H1 (cell line): Measurements from ENCODE around the gene APOBEC3F. TPM values are rescaled to one million over a fixed set of nuclear protein-coding genes. Genes with fewer than 3 reads are reported as not detected.

Source experiments
- ASH2L ChIP-seq: fragments of 200-600, 300-600 bp; sonication (generic); IDR thresholded peaks from one replicate; pipeline ENCODE4 v1.7.1; 2017; ENCODE audit warnings: low read length
- BACH1 ChIP-seq: IDR thresholded peaks from 2 replicates; pipeline ENCODE4 v1.6.1; 2012; ENCODE audit warnings: low read length, improper control_type of control experiment
- CBX5 ChIP-seq: fragments of 300-800, 300-1000 bp; sonication (generic); IDR thresholded peaks from 2 replicates; pipeline ENCODE4 v1.7.1; 2016; ENCODE audit warnings: antibody characterized with exemption, low read length, low read depth
- CEBPB ChIP-seq: IDR thresholded peaks from 2 replicates; pipeline ENCODE4 v1.6.1; 2012; ENCODE audit warnings: low read depth, low read length
- CHD1 ChIP-seq: IDR thresholded peaks from 2 replicates; pipeline ENCODE4 v1.6.1; 2012; ENCODE audit warnings: low read depth, low read length, improper control_type of control experiment
- GTF2F1 ChIP-seq: IDR thresholded peaks from 2 replicates; pipeline ENCODE4 v1.6.1; 2012; ENCODE audit warnings: low read depth, low read length, improper control_type of control experiment, borderline replicate concordance
- HDAC6 ChIP-seq: IDR thresholded peaks from one replicate; pipeline ENCODE4 v1.7.1; 2012; ENCODE audit warnings: low read depth, mild to moderate bottlenecking, inconsistent platforms, low read length, moderate library complexity
- KDM5A ChIP-seq: fragments of 200-600 bp; IDR thresholded peaks from 2 replicates; pipeline ENCODE4 v1.7.1; 2012; ENCODE audit warnings: mild to moderate bottlenecking, low read length, inconsistent platforms, mixed read lengths
- NANOG ChIP-seq: IDR thresholded peaks from 2 replicates; pipeline ENCODE4 v1.6.1; 2011; ENCODE audit warnings: low read length, low read depth, mild to moderate bottlenecking, inconsistent platforms; ENCODE audit not compliant: insufficient read depth, poor library complexity, severe bottlenecking
- RNF2 ChIP-seq: fragments of 200-900, 300-1000 bp; sonication (generic); IDR thresholded peaks from 2 replicates; pipeline ENCODE4 v1.7.1; 2016; ENCODE audit warnings: borderline replicate concordance, low read depth, mild to moderate bottlenecking, antibody characterized with exemption, low read length; ENCODE audit not compliant: poor library complexity, severe bottlenecking; ENCODE audit errors: missing control alignments
- SP2 ChIP-seq: IDR thresholded peaks from 2 replicates; pipeline ENCODE4 v1.6.1; 2012; ENCODE audit warnings: mild to moderate bottlenecking, low read length, inconsistent platforms
- polyA plus RNA-seq, 7 experiments: library from polyadenylated mRNA; depleted of rRNA in 3 of 7; stranded (reverse) in 5 of 7; unstranded in 2 of 7; fragments of >200 nt in 5 of 7; fragments of 200-250 nt in 2 of 7; gene quantifications; 1 replicate in 5 of 7; 2 replicates in 1 of 7; 4 replicates in 1 of 7; pipeline versions ENCODE4 v1.2.1 to v1.2.3, GENCODE V29; 2011 to 2013; ENCODE audit warnings: missing spikeins in 2 of 7, mixed read lengths in 2 of 7
- total RNA-seq: library from RNA; stranded (reverse); fragmentation: NEBNext Ultra II Directional; extraction: Animal tissue kit (Norgen Biotek cat#: 25700); gene quantifications from 2 replicates; pipeline ENCODE4 v1.2.1, GENCODE V29; 2021
- TF ChIP-seq, protein P1 (sequence below): fragments of 300-600 bp; sonication (generic); IDR thresholded peaks from 2 replicates; pipeline ENCODE4 v1.7.1; 2012; ENCODE audit warnings: low read length, moderate library complexity, mild to moderate bottlenecking, inconsistent platforms; ENCODE audit not compliant: insufficient replicate concordance

Gene APOBEC3F
- total and polyA plus RNA-seq, 2 of the 8 experiments (the other 6 are each of a cell fraction or from before 2014, with no cell fraction given) = 4.0 to 7.3 TPM

DNA sequence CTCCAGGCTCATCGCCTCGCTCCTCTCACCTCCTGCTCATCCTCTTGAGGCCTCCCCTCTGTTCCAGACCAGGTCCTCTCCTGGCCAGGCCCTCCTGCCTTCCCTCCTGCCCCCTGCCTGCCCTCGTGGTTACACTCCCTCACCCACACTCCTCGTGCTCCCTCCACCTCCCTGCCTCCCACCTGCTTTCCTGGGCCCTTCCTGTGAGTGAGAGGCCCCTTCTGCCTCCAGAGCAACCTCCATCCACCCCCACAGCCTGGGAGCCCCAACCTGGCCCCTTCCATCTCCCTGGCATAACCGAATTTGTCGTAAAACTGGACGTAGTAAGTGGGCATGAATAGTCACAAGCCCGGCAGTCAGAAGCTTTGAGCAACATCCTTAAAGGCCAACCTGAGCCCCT lies 40.9 kb downstream of the APOBEC3F start (continued):
- TF ChIP-seq, protein P1, sequence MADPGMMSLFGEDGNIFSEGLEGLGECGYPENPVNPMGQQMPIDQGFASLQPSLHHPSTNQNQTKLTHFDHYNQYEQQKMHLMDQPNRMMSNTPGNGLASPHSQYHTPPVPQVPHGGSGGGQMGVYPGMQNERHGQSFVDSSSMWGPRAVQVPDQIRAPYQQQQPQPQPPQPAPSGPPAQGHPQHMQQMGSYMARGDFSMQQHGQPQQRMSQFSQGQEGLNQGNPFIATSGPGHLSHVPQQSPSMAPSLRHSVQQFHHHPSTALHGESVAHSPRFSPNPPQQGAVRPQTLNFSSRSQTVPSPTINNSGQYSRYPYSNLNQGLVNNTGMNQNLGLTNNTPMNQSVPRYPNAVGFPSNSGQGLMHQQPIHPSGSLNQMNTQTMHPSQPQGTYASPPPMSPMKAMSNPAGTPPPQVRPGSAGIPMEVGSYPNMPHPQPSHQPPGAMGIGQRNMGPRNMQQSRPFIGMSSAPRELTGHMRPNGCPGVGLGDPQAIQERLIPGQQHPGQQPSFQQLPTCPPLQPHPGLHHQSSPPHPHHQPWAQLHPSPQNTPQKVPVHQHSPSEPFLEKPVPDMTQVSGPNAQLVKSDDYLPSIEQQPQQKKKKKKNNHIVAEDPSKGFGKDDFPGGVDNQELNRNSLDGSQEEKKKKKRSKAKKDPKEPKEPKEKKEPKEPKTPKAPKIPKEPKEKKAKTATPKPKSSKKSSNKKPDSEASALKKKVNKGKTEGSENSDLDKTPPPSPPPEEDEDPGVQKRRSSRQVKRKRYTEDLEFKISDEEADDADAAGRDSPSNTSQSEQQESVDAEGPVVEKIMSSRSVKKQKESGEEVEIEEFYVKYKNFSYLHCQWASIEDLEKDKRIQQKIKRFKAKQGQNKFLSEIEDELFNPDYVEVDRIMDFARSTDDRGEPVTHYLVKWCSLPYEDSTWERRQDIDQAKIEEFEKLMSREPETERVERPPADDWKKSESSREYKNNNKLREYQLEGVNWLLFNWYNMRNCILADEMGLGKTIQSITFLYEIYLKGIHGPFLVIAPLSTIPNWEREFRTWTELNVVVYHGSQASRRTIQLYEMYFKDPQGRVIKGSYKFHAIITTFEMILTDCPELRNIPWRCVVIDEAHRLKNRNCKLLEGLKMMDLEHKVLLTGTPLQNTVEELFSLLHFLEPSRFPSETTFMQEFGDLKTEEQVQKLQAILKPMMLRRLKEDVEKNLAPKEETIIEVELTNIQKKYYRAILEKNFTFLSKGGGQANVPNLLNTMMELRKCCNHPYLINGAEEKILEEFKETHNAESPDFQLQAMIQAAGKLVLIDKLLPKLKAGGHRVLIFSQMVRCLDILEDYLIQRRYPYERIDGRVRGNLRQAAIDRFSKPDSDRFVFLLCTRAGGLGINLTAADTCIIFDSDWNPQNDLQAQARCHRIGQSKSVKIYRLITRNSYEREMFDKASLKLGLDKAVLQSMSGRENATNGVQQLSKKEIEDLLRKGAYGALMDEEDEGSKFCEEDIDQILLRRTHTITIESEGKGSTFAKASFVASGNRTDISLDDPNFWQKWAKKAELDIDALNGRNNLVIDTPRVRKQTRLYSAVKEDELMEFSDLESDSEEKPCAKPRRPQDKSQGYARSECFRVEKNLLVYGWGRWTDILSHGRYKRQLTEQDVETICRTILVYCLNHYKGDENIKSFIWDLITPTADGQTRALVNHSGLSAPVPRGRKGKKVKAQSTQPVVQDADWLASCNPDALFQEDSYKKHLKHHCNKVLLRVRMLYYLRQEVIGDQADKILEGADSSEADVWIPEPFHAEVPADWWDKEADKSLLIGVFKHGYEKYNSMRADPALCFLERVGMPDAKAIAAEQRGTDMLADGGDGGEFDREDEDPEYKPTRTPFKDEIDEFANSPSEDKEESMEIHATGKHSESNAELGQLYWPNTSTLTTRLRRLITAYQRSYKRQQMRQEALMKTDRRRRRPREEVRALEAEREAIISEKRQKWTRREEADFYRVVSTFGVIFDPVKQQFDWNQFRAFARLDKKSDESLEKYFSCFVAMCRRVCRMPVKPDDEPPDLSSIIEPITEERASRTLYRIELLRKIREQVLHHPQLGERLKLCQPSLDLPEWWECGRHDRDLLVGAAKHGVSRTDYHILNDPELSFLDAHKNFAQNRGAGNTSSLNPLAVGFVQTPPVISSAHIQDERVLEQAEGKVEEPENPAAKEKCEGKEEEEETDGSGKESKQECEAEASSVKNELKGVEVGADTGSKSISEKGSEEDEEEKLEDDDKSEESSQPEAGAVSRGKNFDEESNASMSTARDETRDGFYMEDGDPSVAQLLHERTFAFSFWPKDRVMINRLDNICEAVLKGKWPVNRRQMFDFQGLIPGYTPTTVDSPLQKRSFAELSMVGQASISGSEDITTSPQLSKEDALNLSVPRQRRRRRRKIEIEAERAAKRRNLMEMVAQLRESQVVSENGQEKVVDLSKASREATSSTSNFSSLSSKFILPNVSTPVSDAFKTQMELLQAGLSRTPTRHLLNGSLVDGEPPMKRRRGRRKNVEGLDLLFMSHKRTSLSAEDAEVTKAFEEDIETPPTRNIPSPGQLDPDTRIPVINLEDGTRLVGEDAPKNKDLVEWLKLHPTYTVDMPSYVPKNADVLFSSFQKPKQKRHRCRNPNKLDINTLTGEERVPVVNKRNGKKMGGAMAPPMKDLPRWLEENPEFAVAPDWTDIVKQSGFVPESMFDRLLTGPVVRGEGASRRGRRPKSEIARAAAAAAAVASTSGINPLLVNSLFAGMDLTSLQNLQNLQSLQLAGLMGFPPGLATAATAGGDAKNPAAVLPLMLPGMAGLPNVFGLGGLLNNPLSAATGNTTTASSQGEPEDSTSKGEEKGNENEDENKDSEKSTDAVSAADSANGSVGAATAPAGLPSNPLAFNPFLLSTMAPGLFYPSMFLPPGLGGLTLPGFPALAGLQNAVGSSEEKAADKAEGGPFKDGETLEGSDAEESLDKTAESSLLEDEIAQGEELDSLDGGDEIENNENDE = no peak
- no peak for TF ChIP-seq ASH2L
- no peak for TF ChIP-seq CHD1
- TF ChIP-seq GTF2F1 = no peak
- no peak for TF ChIP-seq NANOG
- TF ChIP-seq CBX5 = no peak
- no peak for TF ChIP-seq SP2
- no peak for TF ChIP-seq BACH1
- no peak for TF ChIP-seq CEBPB
- TF ChIP-seq KDM5A = no peak
- no peak for TF ChIP-seq RNF2
- TF ChIP-seq HDAC6 = no peak
- TF ChIP-seq, all 59 proteins: peak for 0
